Neuronal stem cell (in vitro differentiated cells): ENCODE results near the gene L3MBTL4.

Experiments used
- DNase-seq: peaks from one replicate; pipeline ENCODE4 v3.0.0-alpha.2; 2013; ENCODE audit warnings: low spot score
- H2AFZ ChIP-seq: one replicate; pipeline ENCODE4 v1.6.1; 2013; ENCODE audit warnings: mild to moderate bottlenecking, low read length, inconsistent platforms
- H2AK5ac ChIP-seq: 2 replicates; pipeline ENCODE4 v1.6.1; 2013; ENCODE audit warnings: low read depth, mild to moderate bottlenecking, inconsistent platforms, low read length, moderate library complexity, mixed read lengths
- H2BK120ac ChIP-seq: 2 replicates; pipeline ENCODE4 v1.6.1; 2013; ENCODE audit warnings: low read depth, mild to moderate bottlenecking, inconsistent platforms, low read length, moderate library complexity, mixed read lengths
- H2BK12ac ChIP-seq: one replicate; pipeline ENCODE4 v1.6.1; 2013; ENCODE audit warnings: low read length, inconsistent platforms
- H2BK15ac ChIP-seq: 2 replicates; pipeline ENCODE4 v1.6.1; 2013; ENCODE audit warnings: mild to moderate bottlenecking, low read length, inconsistent platforms, mixed read lengths
- H2BK5ac ChIP-seq: one replicate; pipeline ENCODE4 v1.6.1; 2013; ENCODE audit warnings: inconsistent platforms, mild to moderate bottlenecking, low read length, moderate library complexity
- H3K14ac ChIP-seq: one replicate; pipeline ENCODE4 v1.6.1; 2013; ENCODE audit warnings: low read length, inconsistent platforms
- H3K18ac ChIP-seq: 2 replicates; pipeline ENCODE4 v1.6.1; 2013; ENCODE audit warnings: low read length, inconsistent platforms
- H3K23ac ChIP-seq: 2 replicates; pipeline ENCODE4 v1.6.1; 2013; ENCODE audit warnings: low read depth, mild to moderate bottlenecking, mixed read lengths, low read length, inconsistent platforms; ENCODE audit not compliant: poor library complexity
- H3K27ac ChIP-seq: replicated peaks from 3 replicates; pipeline ENCODE4 v1.5.1; 2013; ENCODE audit warnings: low read length, inconsistent platforms
- H3K27me3 ChIP-seq, 3 experiments: 2 replicates each; pipeline ENCODE4 v1.6.1; 2013; ENCODE audit warnings: low read length in 3 of 3, mild to moderate bottlenecking in 2 of 3, inconsistent platforms in 1 of 3, low read depth in 1 of 3, mixed read lengths in 1 of 3, moderate library complexity in 1 of 3; ENCODE audit not compliant: control insufficient read depth in 3 of 3, insufficient read depth in 3 of 3
- H3K36me3 ChIP-seq, 2 donors: replicated peaks in 1 of 2; 2 replicates each; pipeline ENCODE4 v1.6.1; 2013; ENCODE audit warnings: low read length in 2 of 2; ENCODE audit not compliant: control insufficient read depth in 2 of 2, insufficient read depth in 2 of 2
- H3K4ac ChIP-seq: 2 replicates; pipeline ENCODE4 v1.6.1; 2013; ENCODE audit warnings: inconsistent platforms, mild to moderate bottlenecking, low read length, moderate library complexity
- H3K4me1 ChIP-seq, 2 donors: 1 replicate in 1 of 2; 2 replicates in 1 of 2; pipeline ENCODE4 v1.6.1; 2013; ENCODE audit warnings: low read length in 2 of 2, low read depth in 1 of 2; ENCODE audit not compliant: control insufficient read depth in 2 of 2, insufficient read depth in 1 of 2
- H3K4me2 ChIP-seq: one replicate; pipeline ENCODE4 v1.6.1; 2013; ENCODE audit warnings: mild to moderate bottlenecking, low read length, inconsistent platforms; ENCODE audit not compliant: insufficient read depth, poor library complexity, severe bottlenecking
- H3K4me3 ChIP-seq, 2 donors: 2 replicates each; pipeline ENCODE4 v1.5.1; 2013; ENCODE audit warnings: low read length in 2 of 2, mild to moderate bottlenecking in 2 of 2, inconsistent platforms in 1 of 2, moderate library complexity in 1 of 2
- H3K79me1 ChIP-seq: one replicate; pipeline ENCODE4 v1.6.1; 2013; ENCODE audit warnings: low read depth, mild to moderate bottlenecking, inconsistent platforms, low read length, moderate library complexity
- H3K9ac ChIP-seq: one replicate; pipeline ENCODE4 v1.6.1; 2013; ENCODE audit warnings: mild to moderate bottlenecking, low read depth, low read length, inconsistent platforms; ENCODE audit not compliant: poor library complexity
- H3K9me3 ChIP-seq, 2 donors: replicated peaks in 1 of 2; 2 replicates each; pipeline versions ENCODE3 to v1.6.1; 2013; ENCODE audit warnings: low read length in 2 of 2, mild to moderate bottlenecking in 2 of 2, inconsistent platforms in 1 of 2, low read depth in 1 of 2, mixed read lengths in 1 of 2, moderate library complexity in 1 of 2; ENCODE audit not compliant: control insufficient read depth in 2 of 2, insufficient read depth in 1 of 2
- H4K8ac ChIP-seq: one replicate; pipeline ENCODE4 v1.6.1; 2013; ENCODE audit warnings: low read depth, mild to moderate bottlenecking, inconsistent platforms, low read length, moderate library complexity
- H4K91ac ChIP-seq: one replicate; pipeline ENCODE4 v1.6.1; 2013; ENCODE audit warnings: low read length, low read depth, mild to moderate bottlenecking, inconsistent platforms; ENCODE audit not compliant: poor library complexity
- WGBS, 2 donors: extraction: QIAGEN DNeasy Blood & Tissue Kit; methylation state at CpG; one replicate each; pipeline ENCODE4 v1.1.7; 2013; ENCODE audit warnings: missing lambda C conversion rate in 2 of 2, mixed read lengths in 1 of 2; ENCODE audit not compliant: insufficient read length in 2 of 2, insufficient replicate concordance in 1 of 2; ENCODE audit errors: extremely low coverage in 2 of 2; 5-methylcytosine and 5-hydroxymethylcytosine counted together

Gene L3MBTL4

GRCh38 chr18:5961828-5962150 lies 452.9 kb downstream of the L3MBTL4 start:
- H3K79me1 ChIP-seq, result no peaks in the 10 kb centered on the region
- H3K27me3 ChIP-seq, result no peaks in the 10 kb centered on the region
- WGBS, 2 donors, result no CpG with 5 or more reads among the region's 3 CpGs
- no peak overlapping the region for H2BK120ac ChIP-seq
- no peak overlapping the region for H4K8ac ChIP-seq
- no peaks in the 10 kb centered on the region for H3K36me3 ChIP-seq
- H3K23ac ChIP-seq, result no peak overlapping the region
- H3K9ac ChIP-seq, result no peak overlapping the region
- no peak overlapping the region for H2AFZ ChIP-seq
- no peak overlapping the region for H2BK5ac ChIP-seq
- H3K4me2 ChIP-seq, result no peak overlapping the region
- H3K4me3 ChIP-seq, result no peak overlapping the region
- no peak overlapping the region for H4K91ac ChIP-seq
- no peak overlapping the region for H2AK5ac ChIP-seq
- DNase-seq, result no peak
- H3K27ac ChIP-seq, result no peak overlapping the region
- H3K14ac ChIP-seq, result no peak overlapping the region
- H3K9me3 ChIP-seq, result no peaks in the 10 kb centered on the region
- peak overlapping the region; percentile 29 for H3K18ac ChIP-seq
- H3K4me1 ChIP-seq, result peaks cover 2 to 6% of the 10 kb centered on the region in 2 donors
- no peak overlapping the region for H2BK12ac ChIP-seq
- H2BK15ac ChIP-seq, result no peak overlapping the region
- no peak overlapping the region for H3K4ac ChIP-seq

GRCh38 chr18:5961097-5961827 lies 453.4 kb downstream of the L3MBTL4 start:
- Histone ChIP-seq H3K4ac (no peak overlapping the region), H3K23ac (no peak overlapping the region), H4K8ac (no peak overlapping the region), H4K91ac (no peak overlapping the region), H2AK5ac (no peak overlapping the region), H2BK15ac (no peak overlapping the region), H3K14ac (no peak overlapping the region), H2BK12ac (no peak overlapping the region), H2AFZ (no peak overlapping the region), H3K79me1 (no peaks in the 10 kb centered on the region), H3K4me3 (no peak overlapping the region), H2BK120ac (no peak overlapping the region), H3K9me3 (no peaks in the 10 kb centered on the region), H3K18ac (no peak overlapping the region), H2BK5ac (no peak overlapping the region), H3K9ac (no peak overlapping the region), H3K27me3 (no peaks in the 10 kb centered on the region), H3K36me3 (no peaks in the 10 kb centered on the region), H3K4me1 (peaks cover 2 to 6% of the 10 kb centered on the region in 2 donors), H3K27ac (no peak overlapping the region), H3K4me2 (no peak overlapping the region)
- WGBS, 2 donors, result no CpG with 5 or more reads among the region's 10 CpGs
- DNase-seq, result no peak

GRCh38 chr18:5958822-5959221 lies 455.9 kb downstream of the L3MBTL4 start:
- no peak overlapping the region for H2BK12ac ChIP-seq
- peak overlapping the region; percentile 38 for H3K23ac ChIP-seq
- WGBS, 2 donors, result no CpG with 5 or more reads among the region's 6 CpGs
- H3K9me3 ChIP-seq, result no peaks in the 10 kb centered on the region
- H3K18ac ChIP-seq, result no peak overlapping the region
- no peaks in the 10 kb centered on the region for H3K27me3 ChIP-seq
- no peak overlapping the region for H3K9ac ChIP-seq
- no peak overlapping the region for H3K27ac ChIP-seq
- H3K14ac ChIP-seq, result no peak overlapping the region
- H2BK5ac ChIP-seq, result no peak overlapping the region
- H3K4me3 ChIP-seq, result no peak overlapping the region
- no peaks in the 10 kb centered on the region for H3K4me1 ChIP-seq
- no peak for DNase-seq
- H4K91ac ChIP-seq, result no peak overlapping the region
- no peak overlapping the region for H4K8ac ChIP-seq
- no peaks in the 10 kb centered on the region for H3K36me3 ChIP-seq
- H2BK15ac ChIP-seq, result no peak overlapping the region
- no peak overlapping the region for H3K4ac ChIP-seq
- H3K4me2 ChIP-seq, result no peak overlapping the region
- H2AFZ ChIP-seq, result no peak overlapping the region
- no peak overlapping the region for H2BK120ac ChIP-seq
- H2AK5ac ChIP-seq, result no peak overlapping the region
- H3K79me1 ChIP-seq, result no peaks in the 10 kb centered on the region

GRCh38 chr18:5955861-5956260 lies 458.9 kb downstream of the L3MBTL4 start:
- H4K8ac ChIP-seq, result no peak overlapping the region
- DNase-seq, result no peak
- no peaks in the 10 kb centered on the region for H3K27me3 ChIP-seq
- no CpG with 5 or more reads among the region's 5 CpGs for WGBS, 2 donors
- no peak overlapping the region for H2BK5ac ChIP-seq
- H2AK5ac ChIP-seq, result no peak overlapping the region
- no peaks in the 10 kb centered on the region for H3K79me1 ChIP-seq
- no peak overlapping the region for H2BK15ac ChIP-seq
- no peak overlapping the region for H3K23ac ChIP-seq
- no peaks in the 10 kb centered on the region for H3K36me3 ChIP-seq
- no peak overlapping the region for H3K4me2 ChIP-seq
- no peak overlapping the region for H3K4ac ChIP-seq
- no peaks in the 10 kb centered on the region for H3K4me1 ChIP-seq
- no peaks in the 10 kb centered on the region for H3K9me3 ChIP-seq
- H3K14ac ChIP-seq, result no peak overlapping the region
- no peak overlapping the region for H2AFZ ChIP-seq
- no peak overlapping the region for H2BK120ac ChIP-seq
- no peak overlapping the region for H3K4me3 ChIP-seq
- H2BK12ac ChIP-seq, result no peak overlapping the region
- H3K9ac ChIP-seq, result no peak overlapping the region
- H4K91ac ChIP-seq, result no peak overlapping the region
- H3K27ac ChIP-seq, result no peak overlapping the region
- H3K18ac ChIP-seq, result no peak overlapping the region
